Measurements from ENCODE around the gene PLXNA4. TPM values are rescaled to one million over a fixed set of nuclear protein-coding genes. Genes with fewer than 3 reads are reported as not detected.

PLXNA4 gene
- total RNA-seq, 1 experiment from 2014 or later = 0.10 TPM

DNA sequence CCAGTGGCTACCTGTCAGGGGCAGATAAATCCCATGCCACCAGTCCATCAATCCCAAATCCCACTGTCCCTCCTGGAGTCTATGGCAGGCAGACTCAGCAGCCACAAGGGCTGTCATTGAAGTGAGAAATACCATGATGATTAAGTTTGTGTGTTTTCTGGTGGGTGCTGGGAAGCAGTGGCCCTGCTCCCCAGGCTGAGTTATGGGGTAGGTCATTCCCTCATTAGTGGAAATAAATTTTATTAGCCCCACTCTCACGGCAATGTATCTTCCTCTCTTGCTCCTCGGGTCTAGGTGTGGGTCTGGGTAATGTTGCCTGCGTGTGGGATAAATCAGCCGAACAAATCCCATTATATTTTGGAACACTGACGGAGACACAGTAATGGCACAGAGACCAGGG, 76.8 kb downstream of the PLXNA4 start:
- DNase-seq (ENCODE audit: low read depth, low spot score) = no peak
- Histone ChIP-seq H3K36me3 (ENCODE audit: control insufficient read depth, insufficient read depth, low read length) (no peaks in the 10 kb centered on the region), H3K9me3 (ENCODE audit: control insufficient read depth, insufficient read depth, low read depth, low read length) (no peaks in the 10 kb centered on the region), H3K27ac (ENCODE audit: low read length) (no peak overlapping the region), H3K4me3 (ENCODE audit: low read depth in 2 of 2, low read length in 2 of 2) (no peak overlapping the region), H3K4me1 (ENCODE audit: control insufficient read depth, insufficient read depth, low read length) (no peaks in the 10 kb centered on the region), H3K27me3 (ENCODE audit: control insufficient read depth, insufficient read depth, low read length) (0 out of 2 replicates have a peak, but pooled peaks cover 3% of the 10 kb centered on the region)
- no peak for ATAC-seq
- ChIA-PET POLR2A (no interaction called here), CTCF (no interaction called here)
- no TSS peak for BruUV-seq (replicated peaks)
- intact Hi-C loops (cut with micrococcal nuclease; ENCODE audit: unreplicated experiment) (no loop called here), in situ Hi-C loops (cut with HindIII; ENCODE audit: low pct_unique_long_range_greater_than_20kb, low sequenced_read_pairs) (no loop called here)
- TF ChIP-seq SIN3A (IDR thresholded peaks at IDR 0.05; ENCODE audit: borderline replicate concordance, insufficient read depth, low read depth, low read length) (no peak), POLR2AphosphoS5 (IDR thresholded peaks at IDR 0.05; ENCODE audit: low read depth, low read length) (no peak), TCF7L2 (IDR thresholded peaks at IDR 0.05; ENCODE audit: low read depth, low read length) (no peak)
- TF ChIP-seq, protein P1, sequence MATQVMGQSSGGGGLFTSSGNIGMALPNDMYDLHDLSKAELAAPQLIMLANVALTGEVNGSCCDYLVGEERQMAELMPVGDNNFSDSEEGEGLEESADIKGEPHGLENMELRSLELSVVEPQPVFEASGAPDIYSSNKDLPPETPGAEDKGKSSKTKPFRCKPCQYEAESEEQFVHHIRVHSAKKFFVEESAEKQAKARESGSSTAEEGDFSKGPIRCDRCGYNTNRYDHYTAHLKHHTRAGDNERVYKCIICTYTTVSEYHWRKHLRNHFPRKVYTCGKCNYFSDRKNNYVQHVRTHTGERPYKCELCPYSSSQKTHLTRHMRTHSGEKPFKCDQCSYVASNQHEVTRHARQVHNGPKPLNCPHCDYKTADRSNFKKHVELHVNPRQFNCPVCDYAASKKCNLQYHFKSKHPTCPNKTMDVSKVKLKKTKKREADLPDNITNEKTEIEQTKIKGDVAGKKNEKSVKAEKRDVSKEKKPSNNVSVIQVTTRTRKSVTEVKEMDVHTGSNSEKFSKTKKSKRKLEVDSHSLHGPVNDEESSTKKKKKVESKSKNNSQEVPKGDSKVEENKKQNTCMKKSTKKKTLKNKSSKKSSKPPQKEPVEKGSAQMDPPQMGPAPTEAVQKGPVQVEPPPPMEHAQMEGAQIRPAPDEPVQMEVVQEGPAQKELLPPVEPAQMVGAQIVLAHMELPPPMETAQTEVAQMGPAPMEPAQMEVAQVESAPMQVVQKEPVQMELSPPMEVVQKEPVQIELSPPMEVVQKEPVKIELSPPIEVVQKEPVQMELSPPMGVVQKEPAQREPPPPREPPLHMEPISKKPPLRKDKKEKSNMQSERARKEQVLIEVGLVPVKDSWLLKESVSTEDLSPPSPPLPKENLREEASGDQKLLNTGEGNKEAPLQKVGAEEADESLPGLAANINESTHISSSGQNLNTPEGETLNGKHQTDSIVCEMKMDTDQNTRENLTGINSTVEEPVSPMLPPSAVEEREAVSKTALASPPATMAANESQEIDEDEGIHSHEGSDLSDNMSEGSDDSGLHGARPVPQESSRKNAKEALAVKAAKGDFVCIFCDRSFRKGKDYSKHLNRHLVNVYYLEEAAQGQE (IDR thresholded peaks at IDR 0.05; ENCODE audit: insufficient read depth in 1 of 2, low read depth in 2 of 2, low read length in 1 of 2) = no peak
- TF ChIP-seq, protein P2, sequence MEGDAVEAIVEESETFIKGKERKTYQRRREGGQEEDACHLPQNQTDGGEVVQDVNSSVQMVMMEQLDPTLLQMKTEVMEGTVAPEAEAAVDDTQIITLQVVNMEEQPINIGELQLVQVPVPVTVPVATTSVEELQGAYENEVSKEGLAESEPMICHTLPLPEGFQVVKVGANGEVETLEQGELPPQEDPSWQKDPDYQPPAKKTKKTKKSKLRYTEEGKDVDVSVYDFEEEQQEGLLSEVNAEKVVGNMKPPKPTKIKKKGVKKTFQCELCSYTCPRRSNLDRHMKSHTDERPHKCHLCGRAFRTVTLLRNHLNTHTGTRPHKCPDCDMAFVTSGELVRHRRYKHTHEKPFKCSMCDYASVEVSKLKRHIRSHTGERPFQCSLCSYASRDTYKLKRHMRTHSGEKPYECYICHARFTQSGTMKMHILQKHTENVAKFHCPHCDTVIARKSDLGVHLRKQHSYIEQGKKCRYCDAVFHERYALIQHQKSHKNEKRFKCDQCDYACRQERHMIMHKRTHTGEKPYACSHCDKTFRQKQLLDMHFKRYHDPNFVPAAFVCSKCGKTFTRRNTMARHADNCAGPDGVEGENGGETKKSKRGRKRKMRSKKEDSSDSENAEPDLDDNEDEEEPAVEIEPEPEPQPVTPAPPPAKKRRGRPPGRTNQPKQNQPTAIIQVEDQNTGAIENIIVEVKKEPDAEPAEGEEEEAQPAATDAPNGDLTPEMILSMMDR (IDR thresholded peaks at IDR 0.05) = no peak

DNA sequence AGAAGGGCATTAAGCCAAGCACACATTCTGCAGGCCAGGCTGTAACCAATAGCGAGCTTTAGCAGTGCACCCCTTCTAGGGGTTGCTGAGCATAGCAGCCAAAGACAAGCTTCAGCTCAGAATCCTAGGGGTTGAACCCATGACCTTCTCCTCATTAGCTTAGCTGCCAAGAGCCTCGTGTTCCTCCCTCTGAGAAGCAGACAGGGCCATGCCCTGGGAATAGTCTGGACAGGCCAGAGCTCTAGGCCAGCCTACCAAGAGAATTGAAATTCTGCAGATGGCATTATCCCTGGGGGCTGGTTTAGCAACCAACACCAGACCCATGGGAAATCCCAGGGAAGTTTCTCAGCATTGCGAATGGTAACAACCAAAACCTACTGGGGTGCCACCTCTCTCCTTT, 77.2 kb downstream of the PLXNA4 start:
- Histone ChIP-seq H3K9me3 (ENCODE audit: control insufficient read depth, insufficient read depth, low read depth, low read length) (no peaks in the 10 kb centered on the region), H3K4me1 (ENCODE audit: control insufficient read depth, insufficient read depth, low read length) (no peaks in the 10 kb centered on the region), H3K27me3 (ENCODE audit: control insufficient read depth, insufficient read depth, low read length) (0 out of 2 replicates have a peak, but pooled peaks cover 3% of the 10 kb centered on the region), H3K27ac (ENCODE audit: low read length) (no peak overlapping the region), H3K4me3 (ENCODE audit: low read depth in 2 of 2, low read length in 2 of 2) (no peak overlapping the region), H3K36me3 (ENCODE audit: control insufficient read depth, insufficient read depth, low read length) (no peaks in the 10 kb centered on the region)
- TF ChIP-seq TCF7L2 (IDR thresholded peaks at IDR 0.05; ENCODE audit: low read depth, low read length) = no peak
- no peak for TF ChIP-seq POLR2AphosphoS5 (IDR thresholded peaks at IDR 0.05; ENCODE audit: low read depth, low read length)
- TF ChIP-seq, protein P2 (IDR thresholded peaks at IDR 0.05) = no peak
- no peak for TF ChIP-seq SIN3A (IDR thresholded peaks at IDR 0.05; ENCODE audit: borderline replicate concordance, insufficient read depth, low read depth, low read length)
- TF ChIP-seq, protein P1 (IDR thresholded peaks at IDR 0.05; ENCODE audit: insufficient read depth in 1 of 2, low read depth in 2 of 2, low read length in 1 of 2) = no peak
- CTCF ChIA-PET = no interaction called here
- intact Hi-C loops (cut with micrococcal nuclease; ENCODE audit: unreplicated experiment) = no loop called here
- DNase-seq (ENCODE audit: low read depth, low spot score) (no peak), ATAC-seq (no peak)
- POLR2A ChIA-PET = no interaction called here
- in situ Hi-C loops (cut with HindIII; ENCODE audit: low pct_unique_long_range_greater_than_20kb, low sequenced_read_pairs) = no loop called here
- no TSS peak for BruUV-seq (replicated peaks)

Data from Panc1 (cell line).